GM23248 (cell line): ENCODE results near the gene NUP214.
"Not testable (repeated sequence)": the region's sequence is repeated elsewhere in the genome, so short reads cannot be mapped to it uniquely, and the experiment has no call there.

Experiments used
- EZH2 ChIP-seq: fragments of 200-600 bp; sonication (generic); IDR thresholded peaks from 2 replicates; pipeline ENCODE4 v1.6.1; 2018; ENCODE audit warnings: antibody characterized with exemption, mild to moderate bottlenecking; ENCODE audit not compliant: insufficient read depth, poor library complexity, severe bottlenecking
- EZH2phosphoT487 ChIP-seq: fragments of 200-600 bp; sonication (generic); IDR thresholded peaks from 2 replicates; pipeline ENCODE4 v1.6.1; 2018; ENCODE audit warnings: antibody characterized with exemption, moderate library complexity, mild to moderate bottlenecking, low read depth; ENCODE audit not compliant: insufficient read depth

GRCh38 chr9:131271016-131271273 is 145.6 kb downstream of the NUP214 start:
- not testable (repeated sequence) for TF ChIP-seq EZH2, EZH2phosphoT487
